ENCODE data around the gene ATP6V1B1.

GRCh38 chr2:71006323-71006722 is 70.6 kb downstream of the ATP6V1B1 start:
- TF ChIP-seq, protein P1, sequence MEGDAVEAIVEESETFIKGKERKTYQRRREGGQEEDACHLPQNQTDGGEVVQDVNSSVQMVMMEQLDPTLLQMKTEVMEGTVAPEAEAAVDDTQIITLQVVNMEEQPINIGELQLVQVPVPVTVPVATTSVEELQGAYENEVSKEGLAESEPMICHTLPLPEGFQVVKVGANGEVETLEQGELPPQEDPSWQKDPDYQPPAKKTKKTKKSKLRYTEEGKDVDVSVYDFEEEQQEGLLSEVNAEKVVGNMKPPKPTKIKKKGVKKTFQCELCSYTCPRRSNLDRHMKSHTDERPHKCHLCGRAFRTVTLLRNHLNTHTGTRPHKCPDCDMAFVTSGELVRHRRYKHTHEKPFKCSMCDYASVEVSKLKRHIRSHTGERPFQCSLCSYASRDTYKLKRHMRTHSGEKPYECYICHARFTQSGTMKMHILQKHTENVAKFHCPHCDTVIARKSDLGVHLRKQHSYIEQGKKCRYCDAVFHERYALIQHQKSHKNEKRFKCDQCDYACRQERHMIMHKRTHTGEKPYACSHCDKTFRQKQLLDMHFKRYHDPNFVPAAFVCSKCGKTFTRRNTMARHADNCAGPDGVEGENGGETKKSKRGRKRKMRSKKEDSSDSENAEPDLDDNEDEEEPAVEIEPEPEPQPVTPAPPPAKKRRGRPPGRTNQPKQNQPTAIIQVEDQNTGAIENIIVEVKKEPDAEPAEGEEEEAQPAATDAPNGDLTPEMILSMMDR (IDR thresholded peaks at IDR 0.05; ENCODE audit: low read depth, low read length, poor library complexity, severe bottlenecking): no peak
- TF ChIP-seq EZH2phosphoT487 (IDR thresholded peaks at IDR 0.05; ENCODE audit: borderline replicate concordance, low read length): no peak

Data from DOHH2 (cell line).